GM21619 (cell line): Measurements from ENCODE around the gene AK2.
"Not testable (repeated sequence)": the region's sequence is repeated elsewhere in the genome, so short reads cannot be mapped to it uniquely, and the experiment has no call there.

Experiments used
- ATAC-seq: cut with Tn5 transposase; IDR thresholded peaks from one replicate; pipeline ENCODE4 v1.9.1; 2021; ENCODE audit not compliant: unreplicated experiment

Gene AK2

GRCh38 chr1:33036526-33037503, at the start of gene AK2:
TSS of gene AK2 (minus strand) at chr1:33036883. CDS start at chr1:33036828, 55 bp downstream.
- peak; percentile 97 for ATAC-seq

GRCh38 chr1:33086384-33086850, 49.7 kb upstream of the AK2 start:
- no peak for ATAC-seq

- no peak for ATAC-seq
These were observed 48.6 kb upstream of the AK2 start for GRCh38 chr1:33085332-33085731.

GRCh38 chr1:33082575-33083108, 46.0 kb upstream of the AK2 start:
- no peak for ATAC-seq

GRCh38 chr1:33081554-33082305, 45.0 kb upstream of the AK2 start:
- ATAC-seq: no peak

- ATAC-seq: peak; percentile 96
These were observed 44.3 kb upstream of the AK2 start, which contains the start of gene AZIN2 for GRCh38 chr1:33080885-33081553. TSS of gene AZIN2 (plus strand) at chr1:33081153. CDS start at chr1:33082250, 1,097 bp downstream.

DNA sequence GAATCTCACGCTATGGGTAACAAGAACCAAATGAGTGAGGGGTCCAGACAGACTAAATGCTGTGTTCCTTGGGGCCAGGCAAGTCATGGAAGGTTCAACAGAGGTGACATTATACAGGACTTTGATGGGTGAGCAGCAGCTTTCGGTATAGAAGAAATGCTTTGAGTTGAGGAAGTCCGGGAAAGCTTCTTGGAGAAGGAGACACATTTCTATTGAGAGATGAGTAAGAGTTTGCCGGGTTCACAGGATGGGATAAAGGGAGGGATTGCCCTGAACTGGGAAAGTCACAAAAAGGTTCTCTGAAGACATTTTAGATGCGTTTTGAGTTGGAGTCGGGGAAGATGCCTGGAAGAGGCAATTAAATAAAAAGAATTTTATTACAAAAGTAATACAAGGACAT, 43.7 kb upstream of the AK2 start:
- ATAC-seq: no peak

DNA sequence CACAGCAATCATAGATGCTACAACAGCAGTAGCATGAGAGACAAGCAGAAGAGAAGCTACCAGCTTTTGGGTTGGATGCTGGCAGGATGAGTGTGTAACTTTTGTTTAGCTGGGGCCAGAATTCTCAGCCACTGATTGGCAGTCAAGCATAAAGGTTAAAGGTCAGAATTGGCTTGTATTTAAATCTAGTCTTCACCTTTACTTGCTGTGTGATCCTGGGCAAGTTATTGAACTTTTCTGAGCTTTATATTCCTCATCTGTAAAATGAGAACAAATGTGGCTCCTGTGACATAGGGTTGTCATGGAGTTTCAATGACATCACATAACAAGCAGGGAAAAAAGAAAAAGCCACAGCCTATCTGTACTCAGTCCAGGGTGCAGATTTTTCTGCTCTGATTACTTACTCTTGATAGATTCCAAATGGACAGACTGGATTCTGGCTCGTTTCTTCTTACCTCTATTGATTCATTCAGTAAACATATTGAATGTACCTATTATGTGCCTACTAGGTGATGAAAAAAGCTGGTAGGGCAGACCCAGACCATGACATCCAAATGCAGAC, 41.4 kb upstream of the AK2 start:
- ATAC-seq: no peak

GRCh38 chr1:33074193-33074945, 37.7 kb upstream of the AK2 start:
- ATAC-seq: no peak

- no peak for ATAC-seq
These were observed 36.0 kb upstream of the AK2 start for GRCh38 chr1:33072707-33073106.

- no peak for ATAC-seq
These were observed 33.9 kb upstream of the AK2 start for GRCh38 chr1:33070628-33071027.

DNA sequence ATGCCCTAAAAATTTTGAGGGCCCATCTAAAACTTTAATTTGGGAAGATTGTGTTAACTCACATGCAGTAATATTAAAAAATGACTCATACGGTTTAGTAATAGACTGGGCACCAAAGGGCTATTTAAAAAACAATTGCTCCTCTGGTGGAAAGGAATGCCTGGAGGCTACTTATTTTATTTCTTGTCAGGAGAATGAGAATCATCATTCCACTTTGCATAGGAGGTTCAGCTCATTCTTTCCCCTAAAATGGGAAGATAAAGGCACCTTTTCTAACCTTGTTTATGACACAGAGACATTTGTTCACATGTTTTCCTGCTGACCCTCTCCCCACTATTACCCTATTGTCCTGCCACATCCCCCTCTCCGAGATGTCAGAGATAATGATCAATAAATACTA, 31.4 kb upstream of the AK2 start:
- ATAC-seq: not testable (repeated sequence)

- not testable (repeated sequence) for ATAC-seq
These were observed 29.8 kb upstream of the AK2 start for GRCh38 chr1:33066477-33066876.

GRCh38 chr1:33065301-33065700, 28.6 kb upstream of the AK2 start:
- no peak for ATAC-seq

DNA sequence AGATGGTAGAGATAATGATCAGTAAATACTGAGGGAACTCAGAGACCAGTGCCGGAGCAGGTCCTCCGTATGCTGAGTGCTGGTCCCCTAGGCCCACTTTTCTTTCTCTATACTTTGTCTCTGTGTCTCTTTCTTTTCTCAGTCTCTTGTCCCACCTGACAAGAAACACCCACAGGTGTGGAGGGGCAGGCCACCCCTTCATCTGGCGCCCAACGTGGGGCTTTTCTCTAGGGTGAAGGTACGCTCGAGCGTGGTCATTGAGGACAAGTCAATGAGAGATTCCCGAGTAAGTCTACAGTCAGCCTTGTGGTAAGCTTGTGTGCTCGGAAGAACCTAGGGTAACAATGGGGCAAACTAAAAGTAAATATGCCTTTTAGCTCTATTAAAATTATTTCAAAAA, 27.6 kb upstream of the AK2 start:
- ATAC-seq: not testable (repeated sequence)

DNA sequence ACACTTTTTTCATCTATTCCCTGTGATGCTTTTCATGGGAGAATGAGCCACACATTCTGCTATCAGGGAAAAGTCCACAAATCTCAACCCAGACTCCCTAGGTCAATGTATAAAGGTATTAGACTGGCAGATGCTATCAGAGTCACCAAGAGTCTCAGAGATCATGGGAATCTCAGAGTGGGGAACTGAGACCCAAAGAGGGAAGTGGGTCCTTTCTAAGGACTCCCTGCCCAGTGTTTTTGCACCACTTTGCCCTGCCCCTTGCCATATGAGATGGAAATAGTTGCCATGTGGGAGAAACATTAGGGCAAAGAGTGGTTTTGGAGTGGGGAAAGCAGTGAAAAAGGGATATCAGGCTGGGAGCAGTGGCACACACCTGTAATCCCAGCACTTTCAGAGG, 25.2 kb upstream of the AK2 start:
- ATAC-seq: no peak

DNA sequence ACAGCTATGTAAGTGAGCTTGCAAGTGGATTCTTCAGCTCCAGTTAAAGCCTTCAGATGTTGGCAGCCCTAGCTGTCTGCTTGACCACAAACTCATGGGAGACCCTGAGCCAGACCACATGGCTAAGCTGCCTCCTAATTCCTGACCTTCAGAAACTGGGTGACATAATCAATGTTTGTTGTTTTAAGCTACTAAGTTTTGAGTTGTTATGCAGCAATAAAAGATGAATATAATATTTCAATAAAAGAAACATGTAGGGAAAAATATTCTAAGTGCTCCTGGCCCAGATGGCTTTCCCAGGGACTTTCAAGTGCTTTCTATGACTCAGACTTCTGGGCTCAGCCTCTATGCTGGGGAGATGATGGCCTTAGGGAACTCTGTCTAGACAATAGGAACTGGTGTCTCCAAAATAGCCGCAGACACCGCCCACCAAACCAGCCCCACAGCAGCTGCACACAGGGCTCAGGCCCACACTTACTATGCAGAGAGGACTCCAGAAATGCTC, 23.9 kb upstream of the AK2 start:
- no peak for ATAC-seq

DNA sequence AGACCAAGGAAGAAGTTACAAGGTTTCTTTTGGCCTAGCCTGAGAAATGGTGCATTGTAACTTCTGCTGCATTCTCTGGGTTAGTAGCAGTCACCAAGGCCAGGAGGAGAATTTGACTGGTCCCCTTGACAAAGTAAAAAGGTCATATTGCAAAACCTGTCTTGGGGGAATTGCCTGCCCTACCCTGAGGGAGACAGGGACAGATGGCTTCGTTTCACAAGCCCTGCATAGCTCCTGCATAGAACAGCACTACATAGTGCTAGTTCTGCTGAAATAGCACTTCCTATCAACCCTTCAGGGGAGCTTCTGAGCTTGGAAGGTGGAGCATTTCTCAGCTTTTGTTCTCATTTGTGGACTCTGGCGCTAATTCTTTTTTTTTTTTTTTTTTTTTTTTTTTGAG, 20.4 kb upstream of the AK2 start:
- no peak for ATAC-seq

DNA sequence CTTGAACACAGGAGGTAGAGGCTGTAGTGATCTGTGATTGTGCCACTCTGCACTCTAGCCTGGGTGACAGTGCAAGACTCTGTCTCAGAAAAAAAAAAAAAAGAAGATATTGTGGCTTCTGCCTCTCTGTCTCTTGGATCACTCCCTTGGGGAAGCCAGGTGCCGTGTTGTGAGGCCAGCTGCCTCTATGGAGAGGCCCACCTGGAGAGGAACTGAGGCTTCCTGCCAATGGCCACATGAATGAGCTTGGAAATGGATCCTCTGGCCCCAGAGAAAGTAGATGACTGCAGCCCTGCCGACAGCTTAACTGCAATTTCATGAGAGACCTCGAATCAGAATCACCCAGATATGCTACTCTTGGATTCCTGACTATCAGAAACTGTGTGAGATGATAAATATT, 19.7 kb upstream of the AK2 start:
- no peak for ATAC-seq
